ENCODE results near the gene RNF144A.

RNF144A gene

GRCh38 chr2:6919901-6920742 lies 2.9 kb downstream of the RNF144A start:
- no peaks in the 10 kb centered on the region for H3F3A ChIP-seq (ENCODE audit: insufficient read depth, low read length)
- H2AFZ ChIP-seq (ENCODE audit: low read length): no peak overlapping the region
- H3K9me2 ChIP-seq (replicated peaks; ENCODE audit: insufficient read depth, low read length): no peaks in the 10 kb centered on the region
- no peak overlapping the region for H3K9ac ChIP-seq (ENCODE audit: low read length)
- H3K4me3 ChIP-seq (ENCODE audit: low read length): no peak overlapping the region
- DNase-seq: no peak
- H4K20me1 ChIP-seq (ENCODE audit: insufficient read depth, low read length): no peaks in the 10 kb centered on the region
- TF ChIP-seq, protein P1, sequence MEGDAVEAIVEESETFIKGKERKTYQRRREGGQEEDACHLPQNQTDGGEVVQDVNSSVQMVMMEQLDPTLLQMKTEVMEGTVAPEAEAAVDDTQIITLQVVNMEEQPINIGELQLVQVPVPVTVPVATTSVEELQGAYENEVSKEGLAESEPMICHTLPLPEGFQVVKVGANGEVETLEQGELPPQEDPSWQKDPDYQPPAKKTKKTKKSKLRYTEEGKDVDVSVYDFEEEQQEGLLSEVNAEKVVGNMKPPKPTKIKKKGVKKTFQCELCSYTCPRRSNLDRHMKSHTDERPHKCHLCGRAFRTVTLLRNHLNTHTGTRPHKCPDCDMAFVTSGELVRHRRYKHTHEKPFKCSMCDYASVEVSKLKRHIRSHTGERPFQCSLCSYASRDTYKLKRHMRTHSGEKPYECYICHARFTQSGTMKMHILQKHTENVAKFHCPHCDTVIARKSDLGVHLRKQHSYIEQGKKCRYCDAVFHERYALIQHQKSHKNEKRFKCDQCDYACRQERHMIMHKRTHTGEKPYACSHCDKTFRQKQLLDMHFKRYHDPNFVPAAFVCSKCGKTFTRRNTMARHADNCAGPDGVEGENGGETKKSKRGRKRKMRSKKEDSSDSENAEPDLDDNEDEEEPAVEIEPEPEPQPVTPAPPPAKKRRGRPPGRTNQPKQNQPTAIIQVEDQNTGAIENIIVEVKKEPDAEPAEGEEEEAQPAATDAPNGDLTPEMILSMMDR (IDR thresholded peaks at IDR 0.05; ENCODE audit: low read length): no peak
- no peak for TF ChIP-seq EZH2 (optimal IDR thresholded peaks at IDR 0.05; ENCODE audit: low read depth, low read length)
- TF ChIP-seq EZH2phosphoT487 (IDR thresholded peaks at IDR 0.05; ENCODE audit: low read length): no peak
- no peak overlapping the region for H3K4me2 ChIP-seq (ENCODE audit: low read depth, low read length)
- no peaks in the 10 kb centered on the region for H3K79me2 ChIP-seq (ENCODE audit: low read length)
- no peaks in the 10 kb centered on the region for H3K9me3 ChIP-seq (replicated peaks; ENCODE audit: insufficient read depth, low read length)
- H3K36me3 ChIP-seq (replicated peaks; ENCODE audit: insufficient read depth, low read length): no peaks in the 10 kb centered on the region
- no peak overlapping the region for H3K27ac ChIP-seq (ENCODE audit: low read length)
- H3K27me3 ChIP-seq (replicated peaks; ENCODE audit: insufficient read depth, low read length): 0 out of 2 replicates have a peak, but pooled peaks cover 5% of the 10 kb centered on the region
- H3K4me1 ChIP-seq (ENCODE audit: low read length): no peaks in the 10 kb centered on the region

GRCh38 chr2:6920743-6921064 lies 3.5 kb downstream of the RNF144A start:
- Histone ChIP-seq H3K27ac (ENCODE audit: low read length) (no peak overlapping the region), H2AFZ (ENCODE audit: low read length) (no peak overlapping the region), H3K79me2 (ENCODE audit: low read length) (no peaks in the 10 kb centered on the region), H3K4me1 (ENCODE audit: low read length) (no peaks in the 10 kb centered on the region), H3K9me2 (replicated peaks; ENCODE audit: insufficient read depth, low read length) (no peaks in the 10 kb centered on the region), H3K4me3 (ENCODE audit: low read length) (no peak overlapping the region), H4K20me1 (ENCODE audit: insufficient read depth, low read length) (no peaks in the 10 kb centered on the region), H3F3A (ENCODE audit: insufficient read depth, low read length) (no peaks in the 10 kb centered on the region), H3K9me3 (replicated peaks; ENCODE audit: insufficient read depth, low read length) (no peaks in the 10 kb centered on the region), H3K27me3 (replicated peaks; ENCODE audit: insufficient read depth, low read length) (0 out of 2 replicates have a peak, but pooled peaks cover 5% of the 10 kb centered on the region), H3K9ac (ENCODE audit: low read length) (no peak overlapping the region), H3K4me2 (ENCODE audit: low read depth, low read length) (no peak overlapping the region), H3K36me3 (replicated peaks; ENCODE audit: insufficient read depth, low read length) (no peaks in the 10 kb centered on the region)
- TF ChIP-seq, protein P1 (IDR thresholded peaks at IDR 0.05; ENCODE audit: low read length): no peak
- TF ChIP-seq EZH2 (optimal IDR thresholded peaks at IDR 0.05; ENCODE audit: low read depth, low read length) (no peak), EZH2phosphoT487 (IDR thresholded peaks at IDR 0.05; ENCODE audit: low read length) (no peak)
- DNase-seq: no peak

DNA sequence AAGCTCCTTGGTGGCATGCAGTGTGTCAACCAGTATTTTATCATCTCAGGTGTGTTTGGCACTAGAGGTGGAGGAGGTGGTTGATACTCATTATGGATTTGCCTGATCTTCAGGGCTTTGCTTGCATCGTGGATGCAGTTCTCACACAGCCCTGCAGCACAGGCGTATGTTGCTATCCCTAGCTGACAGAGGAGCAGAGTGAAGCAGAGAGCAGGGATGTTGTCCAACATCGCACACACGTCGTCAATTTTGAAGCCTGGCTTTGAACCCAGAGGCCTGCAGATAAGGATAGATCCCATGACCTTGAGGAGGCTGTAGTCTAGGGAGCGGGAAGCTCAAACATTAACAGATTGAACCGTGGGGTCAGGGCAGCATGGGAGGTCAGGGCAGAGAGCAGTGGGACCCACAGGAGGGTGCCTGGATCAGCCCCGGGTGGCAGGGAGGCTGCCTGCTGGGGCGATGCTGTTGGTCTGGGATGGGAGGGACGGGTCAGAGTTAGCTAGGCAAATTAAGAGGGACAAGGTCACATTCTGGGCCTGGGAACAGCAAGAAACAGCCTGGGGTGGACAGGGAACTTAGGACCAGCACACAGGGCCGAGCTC lies 4.2 kb downstream of the RNF144A start:
- Histone ChIP-seq H3K9ac (ENCODE audit: low read length) (no peak overlapping the region), H3K36me3 (replicated peaks; ENCODE audit: insufficient read depth, low read length) (no peaks in the 10 kb centered on the region), H3K27me3 (replicated peaks; ENCODE audit: insufficient read depth, low read length) (0 out of 2 replicates have a peak, but pooled peaks cover 5% of the 10 kb centered on the region), H3K27ac (ENCODE audit: low read length) (no peak overlapping the region), H3K9me3 (replicated peaks; ENCODE audit: insufficient read depth, low read length) (no peaks in the 10 kb centered on the region), H3K4me1 (ENCODE audit: low read length) (no peaks in the 10 kb centered on the region), H4K20me1 (ENCODE audit: insufficient read depth, low read length) (no peaks in the 10 kb centered on the region), H3K9me2 (replicated peaks; ENCODE audit: insufficient read depth, low read length) (no peaks in the 10 kb centered on the region), H3K79me2 (ENCODE audit: low read length) (no peaks in the 10 kb centered on the region), H3F3A (ENCODE audit: insufficient read depth, low read length) (no peaks in the 10 kb centered on the region), H3K4me3 (ENCODE audit: low read length) (no peak overlapping the region), H3K4me2 (ENCODE audit: low read depth, low read length) (no peak overlapping the region), H2AFZ (ENCODE audit: low read length) (no peak overlapping the region)
- DNase-seq: no peak
- TF ChIP-seq, protein P1 (IDR thresholded peaks at IDR 0.05; ENCODE audit: low read length): no peak
- no peak for TF ChIP-seq EZH2 (optimal IDR thresholded peaks at IDR 0.05; ENCODE audit: low read depth, low read length)
- TF ChIP-seq EZH2phosphoT487 (IDR thresholded peaks at IDR 0.05; ENCODE audit: low read length): no peak

Data from MM.1S (cell line).